Measurements from ENCODE around the gene KRT72.

The KRT72 gene

GRCh38 chr12:52631676-52632459 lies 30.6 kb upstream of the KRT72 start:
- POLR2A ChIA-PET: no interaction called here
- CTCF ChIA-PET: no interaction called here
- TF ChIP-seq SP1 (IDR thresholded peaks at IDR 0.05): no peak
- no peak for TF ChIP-seq LEF1 (IDR thresholded peaks at IDR 0.05; ENCODE audit: borderline replicate concordance)
- TF ChIP-seq BHLHE40 (IDR thresholded peaks at IDR 0.05; ENCODE audit: borderline replicate concordance): no peak
- TF ChIP-seq FOXM1 (IDR thresholded peaks at IDR 0.05; ENCODE audit: borderline replicate concordance): no peak
- TF ChIP-seq ARNT (IDR thresholded peaks at IDR 0.05): no peak
- no peak for TF ChIP-seq CTBP1 (IDR thresholded peaks at IDR 0.05; ENCODE audit: borderline replicate concordance)
- no peak for DNase-seq (ENCODE audit: extremely low spot score)

- ChIA-PET POLR2A (no interaction called here), CTCF (no interaction called here)
Observed at GRCh38 chr12:52631264-52631663, 30.0 kb upstream of the KRT72 start.

GRCh38 chr12:52630599-52631200 lies 29.4 kb upstream of the KRT72 start:
- no peak for DNase-seq (ENCODE audit: extremely low spot score)
- POLR2A ChIA-PET: no interaction called here
- CTCF ChIA-PET: no interaction called here
- TF ChIP-seq TARDBP (IDR thresholded peaks at IDR 0.05): no peak
- no peak for TF ChIP-seq SUZ12 (IDR thresholded peaks at IDR 0.05)

More at GRCh38 chr12:52631264-52631663, 30.0 kb upstream of the KRT72 start:
- DNase-seq (ENCODE audit: extremely low spot score): no peak
- TF ChIP-seq L3MBTL2 (conservative IDR thresholded peaks at IDR 0.05) (no peak), BHLHE40 (IDR thresholded peaks at IDR 0.05; ENCODE audit: borderline replicate concordance) (no peak), TARDBP (IDR thresholded peaks at IDR 0.05) (no peak), FOXA1 (IDR thresholded peaks at IDR 0.05) (no peak), LEF1 (IDR thresholded peaks at IDR 0.05; ENCODE audit: borderline replicate concordance) (no peak), ARNT (IDR thresholded peaks at IDR 0.05) (no peak), ZNF384 (IDR thresholded peaks at IDR 0.05) (no peak), FOXK2 (IDR thresholded peaks at IDR 0.05) (no peak), SP1 (IDR thresholded peaks at IDR 0.05) (no peak), NFRKB (IDR thresholded peaks at IDR 0.05) (no peak), HDGF (IDR thresholded peaks at IDR 0.05; ENCODE audit: borderline replicate concordance) (no peak), CTBP1 (IDR thresholded peaks at IDR 0.05; ENCODE audit: borderline replicate concordance) (no peak), FOXM1 (IDR thresholded peaks at IDR 0.05; ENCODE audit: borderline replicate concordance) (no peak), ELF4 (IDR thresholded peaks at IDR 0.05) (no peak), SUZ12 (IDR thresholded peaks at IDR 0.05) (no peak)
- TF ChIP-seq, protein P1, sequence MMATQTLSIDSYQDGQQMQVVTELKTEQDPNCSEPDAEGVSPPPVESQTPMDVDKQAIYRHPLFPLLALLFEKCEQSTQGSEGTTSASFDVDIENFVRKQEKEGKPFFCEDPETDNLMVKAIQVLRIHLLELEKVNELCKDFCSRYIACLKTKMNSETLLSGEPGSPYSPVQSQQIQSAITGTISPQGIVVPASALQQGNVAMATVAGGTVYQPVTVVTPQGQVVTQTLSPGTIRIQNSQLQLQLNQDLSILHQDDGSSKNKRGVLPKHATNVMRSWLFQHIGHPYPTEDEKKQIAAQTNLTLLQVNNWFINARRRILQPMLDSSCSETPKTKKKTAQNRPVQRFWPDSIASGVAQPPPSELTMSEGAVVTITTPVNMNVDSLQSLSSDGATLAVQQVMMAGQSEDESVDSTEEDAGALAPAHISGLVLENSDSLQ (IDR thresholded peaks at IDR 0.05): no peak

DNA sequence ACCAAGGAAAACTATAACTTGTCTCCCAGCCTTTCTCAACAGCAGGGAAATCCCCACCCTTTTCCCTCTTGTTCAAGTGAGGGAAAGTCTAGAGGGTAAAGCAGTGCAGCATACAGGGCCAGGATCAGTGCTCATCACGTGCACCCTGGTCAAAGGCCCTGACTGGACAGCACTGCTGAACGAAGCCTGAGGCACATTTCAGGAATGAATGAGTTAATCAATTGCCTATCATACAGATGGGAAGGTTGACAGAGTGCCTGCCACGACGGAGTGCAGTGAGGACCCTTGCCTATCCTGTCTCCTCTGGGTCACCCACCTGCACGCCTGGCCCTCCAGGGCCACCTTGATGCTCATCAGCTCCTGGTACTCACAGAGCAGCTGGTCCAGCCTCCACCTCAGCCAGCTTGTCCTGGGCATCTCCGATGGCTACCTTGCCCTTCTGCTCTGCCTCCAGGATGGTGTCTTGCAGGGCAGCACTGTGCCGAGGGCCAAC lies 28.8 kb upstream of the KRT72 start:
- TF ChIP-seq L3MBTL2 (conservative IDR thresholded peaks at IDR 0.05) (no peak), TARDBP (IDR thresholded peaks at IDR 0.05) (no peak), FOXK2 (IDR thresholded peaks at IDR 0.05) (no peak), SP1 (IDR thresholded peaks at IDR 0.05) (no peak), ZNF384 (IDR thresholded peaks at IDR 0.05) (no peak), BHLHE40 (IDR thresholded peaks at IDR 0.05; ENCODE audit: borderline replicate concordance) (no peak), CTBP1 (IDR thresholded peaks at IDR 0.05; ENCODE audit: borderline replicate concordance) (no peak), FOXA1 (IDR thresholded peaks at IDR 0.05) (no peak), ELF4 (IDR thresholded peaks at IDR 0.05) (no peak)
- TF ChIP-seq, protein P1 (IDR thresholded peaks at IDR 0.05): no peak
- POLR2A ChIA-PET: no interaction called here
- no peak for DNase-seq (ENCODE audit: extremely low spot score)
- CTCF ChIA-PET: no interaction called here

DNA sequence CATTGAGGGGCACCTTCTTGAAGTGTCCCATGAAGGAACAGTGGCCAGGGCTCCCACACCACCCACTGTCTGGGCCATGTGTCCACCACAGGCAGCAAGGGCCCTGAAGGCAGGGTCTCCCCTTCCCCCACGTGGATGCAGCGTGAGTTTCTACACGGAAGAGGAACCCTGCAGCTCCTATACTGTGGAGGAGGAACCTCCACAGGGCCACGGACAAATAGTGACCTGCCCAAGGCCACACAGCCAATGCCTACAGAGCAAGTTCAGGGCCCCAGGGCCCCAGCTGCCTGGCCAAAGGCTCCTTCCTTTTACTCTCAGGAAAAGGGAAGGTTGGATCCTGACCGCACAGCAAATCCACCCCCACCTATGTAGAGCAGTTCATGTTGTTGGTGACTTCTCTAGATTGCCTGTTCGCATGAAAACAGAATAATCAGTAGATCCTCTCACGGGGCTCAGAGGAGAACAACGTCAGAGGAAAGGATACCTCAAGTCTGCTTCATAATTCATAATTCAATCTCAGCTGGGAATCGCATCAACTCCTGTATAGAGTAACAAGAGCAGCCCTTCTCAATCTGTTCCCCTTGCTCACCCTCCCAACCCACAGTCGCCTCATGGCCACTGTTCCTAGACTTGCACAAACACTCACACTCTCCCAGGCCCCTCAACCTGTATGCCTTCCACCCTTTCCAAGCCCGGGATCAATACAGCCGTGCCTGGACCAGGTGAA lies 28.2 kb upstream of the KRT72 start:
- TF ChIP-seq, protein P1 (IDR thresholded peaks at IDR 0.05): no peak
- no peak for TF ChIP-seq FOXK2 (IDR thresholded peaks at IDR 0.05)
- CTCF ChIA-PET: no interaction called here

GRCh38 chr12:52628841-52629240 lies 27.6 kb upstream of the KRT72 start:
- ChIA-PET CTCF (no interaction called here), POLR2A (no interaction called here)
- TF ChIP-seq FOXA1 (IDR thresholded peaks at IDR 0.05) (no peak), ZNF384 (IDR thresholded peaks at IDR 0.05) (no peak), ARNT (IDR thresholded peaks at IDR 0.05) (no peak), LEF1 (IDR thresholded peaks at IDR 0.05; ENCODE audit: borderline replicate concordance) (no peak), BHLHE40 (IDR thresholded peaks at IDR 0.05; ENCODE audit: borderline replicate concordance) (no peak), ELF4 (IDR thresholded peaks at IDR 0.05) (no peak), FOXM1 (IDR thresholded peaks at IDR 0.05; ENCODE audit: borderline replicate concordance) (no peak), FOXK2 (IDR thresholded peaks at IDR 0.05) (no peak), TARDBP (IDR thresholded peaks at IDR 0.05) (no peak), L3MBTL2 (conservative IDR thresholded peaks at IDR 0.05) (no peak), SP1 (IDR thresholded peaks at IDR 0.05) (no peak), SUZ12 (IDR thresholded peaks at IDR 0.05) (no peak), NFRKB (IDR thresholded peaks at IDR 0.05) (no peak), CTBP1 (IDR thresholded peaks at IDR 0.05; ENCODE audit: borderline replicate concordance) (no peak), HDGF (IDR thresholded peaks at IDR 0.05; ENCODE audit: borderline replicate concordance) (no peak)
- TF ChIP-seq, protein P1 (IDR thresholded peaks at IDR 0.05): no peak
- no peak for DNase-seq (ENCODE audit: extremely low spot score)

More for the DNA sequence above, 28.2 kb upstream of the KRT72 start:
- POLR2A ChIA-PET: no interaction called here
- no peak for DNase-seq (ENCODE audit: extremely low spot score)
